H1 (cell line): ENCODE results near the gene ARL14. TPM values are rescaled to one million over a fixed set of nuclear protein-coding genes. Genes with fewer than 3 reads are reported as not detected.

Experiments
- GABPA ChIP-seq: IDR thresholded peaks from 2 replicates; pipeline ENCODE4 v1.6.1; 2011; ENCODE audit warnings: mild to moderate bottlenecking, low read length, moderate library complexity, borderline replicate concordance; ENCODE audit not compliant: insufficient read depth
- KDM1A ChIP-seq: fragments of 200-600, 300-600 bp; sonication (generic); IDR thresholded peaks from 2 replicates; pipeline ENCODE4 v1.7.1; 2016; ENCODE audit warnings: mild to moderate bottlenecking, low read length, borderline replicate concordance
- POU5F1 ChIP-seq: IDR thresholded peaks from 2 replicates; pipeline ENCODE4 v1.6.1; 2011; ENCODE audit warnings: low read depth, mild to moderate bottlenecking, low read length, moderate library complexity
- USF2 ChIP-seq: IDR thresholded peaks from 2 replicates; pipeline ENCODE4 v1.6.1; 2011; ENCODE audit warnings: low read length, improper control_type of control experiment
- polyA plus RNA-seq, 7 experiments: library from polyadenylated mRNA; depleted of rRNA in 3 of 7; stranded (reverse) in 5 of 7; unstranded in 2 of 7; fragments of >200 nt in 5 of 7; fragments of 200-250 nt in 2 of 7; gene quantifications; 1 replicate in 5 of 7; 2 replicates in 1 of 7; 4 replicates in 1 of 7; pipeline versions ENCODE4 v1.2.1 to v1.2.3, GENCODE V29; 2011 to 2013; ENCODE audit warnings: missing spikeins in 2 of 7, mixed read lengths in 2 of 7
- total RNA-seq: library from RNA; stranded (reverse); fragmentation: NEBNext Ultra II Directional; extraction: Animal tissue kit (Norgen Biotek cat#: 25700); gene quantifications from 2 replicates; pipeline ENCODE4 v1.2.1, GENCODE V29; 2021

Gene ARL14
- total and polyA plus RNA-seq, 2 of the 8 experiments (the other 6 are each of a cell fraction or from before 2014, with no cell fraction given): not detected

- TF ChIP-seq USF2: no peak
- TF ChIP-seq GABPA: no peak
- TF ChIP-seq POU5F1: no peak
- no peak for TF ChIP-seq KDM1A
Observed at GRCh38 chr3:160671995-160672394, 5.0 kb upstream of the ARL14 start (continued).
